Measurements from ENCODE around the gene PKP2.

- TF ChIP-seq CTCF (IDR thresholded peaks at IDR 0.05): no peak
- no peak for TF ChIP-seq POLR2AphosphoS5 (IDR thresholded peaks at IDR 0.05)
- TF ChIP-seq POLR2A (IDR thresholded peaks at IDR 0.05): no peak
Observed at GRCh38 chr12:32777159-32777558, 119.4 kb downstream of the PKP2 start.
